Nephron (organoid): ENCODE results near the gene TKTL1.

ENCODE experiments used
- H3K27ac Mint-ChIP-seq, 3 experiments: 2 replicates each; pipeline ENCODE4 v1.8.0; 2020; ENCODE audit warnings: mixed read lengths in 3 of 3, mild to moderate bottlenecking in 2 of 3, moderate library complexity in 1 of 3
- H3K27me3 Mint-ChIP-seq: 2 replicates; pipeline ENCODE4 v1.8.0; 2021; ENCODE audit warnings: low read depth, mild to moderate bottlenecking, moderate library complexity, mixed read lengths
- H3K36me3 Mint-ChIP-seq: 2 replicates; pipeline ENCODE4 v1.8.0; 2020; ENCODE audit warnings: low read depth, mixed read lengths
- H3K4me1 Mint-ChIP-seq: 2 replicates; pipeline ENCODE4 v1.8.0; 2020; ENCODE audit warnings: mixed read lengths
- H3K4me3 Mint-ChIP-seq, 3 experiments: 2 replicates each; pipeline ENCODE4 v1.8.0; 2020; ENCODE audit warnings: mild to moderate bottlenecking in 3 of 3, mixed read lengths in 3 of 3, moderate library complexity in 2 of 3
- H3K9me3 Mint-ChIP-seq: 2 replicates; pipeline ENCODE4 v1.8.0; 2020; ENCODE audit warnings: mixed read lengths
- TF ChIP-seq, protein P1 (sequence below), 3 experiments: fragments of 200-600 bp; sonication (generic); IDR thresholded peaks; one replicate each; pipeline ENCODE4 v1.5.0; 2021; ENCODE audit warnings: antibody characterized with exemption in 3 of 3; ENCODE audit not compliant: unreplicated experiment in 3 of 3

Gene TKTL1

DNA sequence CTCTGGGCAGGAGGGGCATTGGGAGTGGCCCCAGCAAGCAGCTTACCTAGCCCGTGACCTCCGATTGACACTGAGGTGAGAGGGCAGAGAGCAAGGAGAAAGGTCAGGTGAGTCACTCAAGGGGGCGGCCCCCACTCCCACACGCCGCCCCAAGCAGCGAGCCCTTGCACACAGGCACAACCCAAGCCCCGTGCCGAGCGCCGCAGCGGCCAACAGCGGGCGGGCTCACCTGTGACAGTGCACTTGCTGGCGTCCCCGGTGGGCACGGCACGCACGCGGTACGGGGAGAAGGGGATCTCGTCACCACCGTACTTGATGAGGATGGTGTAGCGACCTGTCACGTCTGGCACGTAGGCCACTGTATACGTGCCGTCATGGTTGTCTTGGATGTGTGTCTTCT lies 61.6 kb downstream of the TKTL1 start:
- no peaks in the 10 kb centered on the region for H3K27me3 Mint-ChIP-seq
- peaks cover 18% of the 10 kb centered on the region for H3K36me3 Mint-ChIP-seq
- H3K9me3 Mint-ChIP-seq, result peaks cover 5% of the 10 kb centered on the region
- TF ChIP-seq, protein P1, sequence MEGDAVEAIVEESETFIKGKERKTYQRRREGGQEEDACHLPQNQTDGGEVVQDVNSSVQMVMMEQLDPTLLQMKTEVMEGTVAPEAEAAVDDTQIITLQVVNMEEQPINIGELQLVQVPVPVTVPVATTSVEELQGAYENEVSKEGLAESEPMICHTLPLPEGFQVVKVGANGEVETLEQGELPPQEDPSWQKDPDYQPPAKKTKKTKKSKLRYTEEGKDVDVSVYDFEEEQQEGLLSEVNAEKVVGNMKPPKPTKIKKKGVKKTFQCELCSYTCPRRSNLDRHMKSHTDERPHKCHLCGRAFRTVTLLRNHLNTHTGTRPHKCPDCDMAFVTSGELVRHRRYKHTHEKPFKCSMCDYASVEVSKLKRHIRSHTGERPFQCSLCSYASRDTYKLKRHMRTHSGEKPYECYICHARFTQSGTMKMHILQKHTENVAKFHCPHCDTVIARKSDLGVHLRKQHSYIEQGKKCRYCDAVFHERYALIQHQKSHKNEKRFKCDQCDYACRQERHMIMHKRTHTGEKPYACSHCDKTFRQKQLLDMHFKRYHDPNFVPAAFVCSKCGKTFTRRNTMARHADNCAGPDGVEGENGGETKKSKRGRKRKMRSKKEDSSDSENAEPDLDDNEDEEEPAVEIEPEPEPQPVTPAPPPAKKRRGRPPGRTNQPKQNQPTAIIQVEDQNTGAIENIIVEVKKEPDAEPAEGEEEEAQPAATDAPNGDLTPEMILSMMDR (IDR thresholded peaks at IDR 0.05; ENCODE audit: unreplicated experiment in 3 of 3), result no peak
- H3K4me3 Mint-ChIP-seq, result no peak overlapping the region
- no peaks in the 10 kb centered on the region for H3K4me1 Mint-ChIP-seq
- H3K27ac Mint-ChIP-seq, result no peak overlapping the region

DNA sequence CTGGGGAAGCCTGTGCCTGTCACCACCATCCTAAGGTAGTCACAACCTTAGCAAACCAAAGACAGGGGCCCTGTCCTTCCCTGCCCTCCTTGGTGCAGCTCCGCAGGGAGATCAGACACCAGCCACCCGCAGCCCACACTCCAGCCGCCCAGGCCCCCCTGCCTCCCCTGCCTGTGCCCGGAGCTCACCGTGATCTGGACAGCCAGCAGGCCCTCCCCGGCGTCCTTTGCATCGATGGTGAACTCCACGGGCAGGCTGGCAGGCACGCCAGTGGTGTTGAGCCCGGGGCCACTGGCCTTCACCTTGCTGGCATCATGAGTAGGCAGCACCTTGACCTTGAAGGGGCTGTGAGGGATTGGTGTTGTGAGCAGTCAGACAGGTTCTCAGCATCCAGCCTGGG lies 62.4 kb downstream of the TKTL1 start:
- Mint-ChIP-seq H3K4me3 (no peak overlapping the region), H3K4me1 (no peaks in the 10 kb centered on the region), H3K9me3 (peaks cover 5% of the 10 kb centered on the region), H3K27ac (no peak overlapping the region), H3K36me3 (peaks cover 23% of the 10 kb centered on the region), H3K27me3 (no peaks in the 10 kb centered on the region)
- TF ChIP-seq, protein P1 (IDR thresholded peaks at IDR 0.05; ENCODE audit: unreplicated experiment in 3 of 3), result no peak

DNA sequence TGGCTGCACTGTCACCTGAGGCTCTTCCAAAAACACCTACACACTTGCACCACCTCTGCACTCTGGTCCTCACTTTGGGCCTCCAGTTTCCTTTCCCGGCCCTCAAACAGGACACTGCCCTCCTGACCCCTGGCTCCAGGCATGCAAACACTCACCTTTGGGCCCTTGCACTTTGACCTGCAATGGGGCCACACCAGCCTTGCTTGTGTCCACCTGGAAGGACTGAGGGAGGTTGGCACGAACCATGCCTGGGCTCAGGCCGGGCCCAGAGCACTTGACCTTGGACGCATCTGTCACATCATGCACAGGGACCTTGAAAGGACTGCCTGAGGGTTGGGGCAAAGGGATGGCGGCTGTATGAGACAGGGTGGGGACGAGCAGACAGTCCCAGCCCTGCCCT lies 63.2 kb downstream of the TKTL1 start:
- Mint-ChIP-seq H3K4me1 (no peaks in the 10 kb centered on the region), H3K27me3 (no peaks in the 10 kb centered on the region), H3K9me3 (peaks cover 5% of the 10 kb centered on the region), H3K27ac (no peak overlapping the region), H3K4me3 (no peak overlapping the region), H3K36me3 (peaks cover 27% of the 10 kb centered on the region)
- TF ChIP-seq, protein P1 (IDR thresholded peaks at IDR 0.05; ENCODE audit: unreplicated experiment in 3 of 3), result no peak

DNA sequence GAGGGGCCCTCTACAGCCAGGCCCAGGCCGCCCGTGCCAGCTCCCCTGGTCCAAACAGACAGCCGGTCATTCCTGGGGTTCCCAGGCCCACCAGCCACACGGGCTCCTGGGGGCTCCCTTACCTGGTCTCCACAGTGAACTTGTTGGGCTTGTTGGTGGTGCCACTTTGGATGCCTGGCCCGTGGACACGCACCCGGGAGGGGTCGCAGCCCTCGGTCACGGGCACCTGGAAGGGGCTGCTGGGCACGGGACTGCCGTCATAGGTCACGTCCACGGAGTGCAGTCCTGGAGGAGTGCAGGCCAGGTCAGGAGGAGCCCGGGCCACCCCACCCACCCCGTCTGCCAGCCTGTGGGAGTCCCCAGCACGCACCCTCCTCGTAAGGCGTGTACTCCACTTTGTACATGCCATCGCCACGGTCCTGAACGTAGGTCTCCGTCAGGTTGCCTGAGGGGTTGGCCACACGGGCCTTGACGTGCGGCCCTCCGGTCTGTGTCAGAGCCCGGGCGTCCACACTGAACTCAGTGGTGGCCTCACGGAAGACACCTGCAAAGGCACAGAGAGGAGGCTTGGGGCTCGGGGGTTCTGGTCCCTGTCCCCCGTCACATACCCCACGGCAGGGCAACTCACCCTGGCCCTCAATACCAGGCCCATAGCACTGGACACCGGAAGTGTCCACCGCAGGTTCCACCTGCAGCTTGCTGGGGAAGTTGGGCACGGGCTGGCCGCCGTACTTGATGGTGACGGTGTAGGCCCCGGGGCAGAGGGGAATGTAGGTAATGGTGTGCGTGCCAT lies 64.0 kb downstream of the TKTL1 start:
- H3K27me3 Mint-ChIP-seq, result no peaks in the 10 kb centered on the region
- no peak overlapping the region for H3K27ac Mint-ChIP-seq
- peaks cover 27% of the 10 kb centered on the region for H3K36me3 Mint-ChIP-seq
- H3K9me3 Mint-ChIP-seq, result peaks cover 5% of the 10 kb centered on the region
- H3K4me1 Mint-ChIP-seq, result no peaks in the 10 kb centered on the region
- no peak overlapping the region for H3K4me3 Mint-ChIP-seq
- TF ChIP-seq, protein P1 (IDR thresholded peaks at IDR 0.05; ENCODE audit: unreplicated experiment in 3 of 3), result no peak

DNA sequence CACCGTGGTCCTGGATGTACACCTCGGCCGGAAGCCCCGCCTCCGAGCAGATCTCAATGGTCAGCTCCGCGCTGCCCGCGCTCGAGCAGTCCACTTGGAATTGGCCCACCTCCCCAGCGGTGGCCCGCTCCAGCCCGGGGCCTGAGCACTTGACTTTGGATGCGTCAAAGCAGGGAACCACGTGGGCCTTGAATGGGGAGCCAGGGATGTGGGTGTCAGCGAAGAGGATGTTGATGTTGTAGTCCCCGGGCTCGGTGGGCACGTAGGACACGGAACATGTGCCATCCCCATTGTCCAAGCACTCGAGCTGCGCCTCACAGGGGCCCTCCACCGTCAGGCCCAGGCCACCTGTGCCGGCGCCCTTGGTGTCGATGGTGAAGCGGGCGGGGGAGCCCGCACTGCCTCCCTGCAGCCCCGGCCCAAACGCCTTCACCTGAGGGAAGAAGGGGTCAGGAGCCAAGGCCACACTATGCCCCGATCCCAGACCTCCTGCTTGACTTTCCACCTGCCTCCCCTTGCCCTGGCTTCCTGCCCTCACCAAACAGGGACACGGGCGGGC lies 64.6 kb downstream of the TKTL1 start:
- Mint-ChIP-seq H3K4me3 (no peak overlapping the region), H3K4me1 (no peaks in the 10 kb centered on the region), H3K27me3 (no peaks in the 10 kb centered on the region), H3K9me3 (peaks cover 5% of the 10 kb centered on the region), H3K27ac (no peak overlapping the region), H3K36me3 (peaks cover 31% of the 10 kb centered on the region)
- TF ChIP-seq, protein P1 (IDR thresholded peaks at IDR 0.05; ENCODE audit: unreplicated experiment in 3 of 3), result no peak
